Breast epithelium (tissue), 4 donors: Measurements from ENCODE around the gene TBX6. TPM values are rescaled to one million over a fixed set of nuclear protein-coding genes. Genes with fewer than 3 reads are reported as not detected.
A peak's percentile ranks its signal among the peaks of the same experiment; 100 is the strongest.

ENCODE experiments used
- DNase-seq, 2 donors: peaks; one replicate each; pipeline ENCODE4 v3.0.0-alpha.2; 2019; ENCODE audit warnings: low spot score in 2 of 2
- H3K27ac ChIP-seq, 2 donors: fragments of 200-600 bp; sonication (generic) in 1 of 2; one replicate each; pipeline ENCODE4 v1.5.1; 2016 to 2019; ENCODE audit warnings: mild to moderate bottlenecking in 1 of 2
- H3K27me3 ChIP-seq, 2 donors: fragments of 200-600 bp; sonication (generic) in 1 of 2; one replicate each; pipeline versions ENCODE4 v1.5.1 to v1.6.0; 2017 to 2019; ENCODE audit warnings: control low read depth in 1 of 2, mild to moderate bottlenecking in 1 of 2
- H3K36me3 ChIP-seq: fragments of 200-600 bp; one replicate; pipeline ENCODE4 v1.5.1; 2019
- H3K4me1 ChIP-seq, 2 donors: fragments of 200-600 bp; sonication (generic); one replicate each; pipeline ENCODE4 v1.5.1; 2016 to 2019; ENCODE audit warnings: control low read depth in 1 of 2
- H3K4me3 ChIP-seq, 3 donors: fragments of 200-600 bp; sonication (generic); 1 replicate in 2 of 3; 2 replicates in 1 of 3; pipeline ENCODE4 v1.5.1; 2016 to 2019; ENCODE audit warnings: mild to moderate bottlenecking in 3 of 3, moderate library complexity in 2 of 3
- H3K9me3 ChIP-seq, 2 donors: fragments of 200-600 bp; sonication (generic) in 1 of 2; one replicate each; pipeline ENCODE4 v1.5.1; 2016 to 2019; ENCODE audit warnings: control low read depth in 1 of 2
- POLR2A ChIP-seq: fragments of 450-650 bp; IDR thresholded peaks from one replicate; pipeline ENCODE4 v1.6.1; 2016; ENCODE audit warnings: antibody characterized with exemption, mild to moderate bottlenecking, moderate library complexity
- POLR2AphosphoS5 ChIP-seq, 3 donors: sonication (generic); formaldehyde crosslinking; IDR thresholded peaks; one replicate each; pipeline ENCODE4 v1.6.1; 2017; ENCODE audit warnings: antibody characterized with exemption in 3 of 3
- intact Hi-C: fragments of 100-400 bp; cut with DNase I; formaldehyde crosslinking; loops from one replicate; pipeline ENCODE4 v1.15.1; 2023; ENCODE audit warnings: low total_unique reads
- total RNA-seq, 3 donors: library from RNA; depleted of rRNA; stranded (reverse); fragments of >200 nt; gene quantifications; one replicate each; pipeline ENCODE4 v1.1.0, GENCODE V29; 2016
- TF ChIP-seq, protein P1 (sequence below), 3 donors: fragments of 450-650 bp; IDR thresholded peaks; one replicate each; pipeline ENCODE4 v1.5.1; 2016 to 2017; ENCODE audit warnings: antibody characterized with exemption in 3 of 3, mild to moderate bottlenecking in 3 of 3, moderate library complexity in 3 of 3

Gene TBX6
- total RNA-seq, 3 donors from 2014 or later, result 0.73 to 0.98 (median 0.80) TPM

DNA sequence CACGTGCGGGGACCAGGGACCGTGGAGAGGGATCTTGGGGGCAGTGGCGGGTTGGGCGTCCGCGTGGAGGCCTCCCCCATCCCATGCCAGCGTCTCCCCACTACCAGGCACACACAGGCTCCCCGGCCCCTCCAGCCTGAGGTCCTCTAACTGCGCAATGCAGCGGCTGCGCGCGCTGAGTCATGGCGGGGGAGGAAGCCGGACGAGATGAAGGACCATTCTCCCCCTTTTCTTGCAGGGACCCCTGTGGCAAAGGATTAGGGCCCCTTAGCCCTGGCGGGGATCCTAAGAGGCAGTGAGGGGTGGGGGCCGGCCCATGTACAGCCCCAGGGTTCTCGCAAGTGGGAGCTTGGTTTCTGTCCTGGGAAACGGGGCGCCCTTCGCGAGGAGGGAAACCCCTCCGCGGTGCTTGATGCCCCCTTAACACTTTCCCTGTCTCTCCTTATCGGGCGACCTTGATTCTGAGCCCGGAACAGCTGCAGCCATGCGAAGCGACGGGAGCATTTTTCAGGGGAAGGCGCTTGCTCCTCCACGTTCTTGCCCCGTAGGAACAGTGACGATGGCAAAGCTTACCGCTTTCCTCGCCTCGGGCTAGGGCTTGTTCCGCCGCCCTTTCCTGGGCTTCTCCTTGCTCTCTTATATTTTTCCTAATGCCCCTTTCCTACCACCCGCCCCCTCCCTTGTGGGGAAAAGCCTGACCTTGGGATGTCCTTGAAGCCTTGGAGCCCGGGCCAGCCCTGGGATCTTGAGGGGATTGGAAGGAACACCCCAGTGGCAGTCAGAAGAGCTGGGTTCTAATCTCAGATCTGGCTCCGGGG, 25.6 kb downstream of the TBX6 start:
- TF ChIP-seq POLR2AphosphoS5 (IDR thresholded peaks at IDR 0.05), result peak in 1 of 3 donors; percentile 10
- TF ChIP-seq, protein P1, sequence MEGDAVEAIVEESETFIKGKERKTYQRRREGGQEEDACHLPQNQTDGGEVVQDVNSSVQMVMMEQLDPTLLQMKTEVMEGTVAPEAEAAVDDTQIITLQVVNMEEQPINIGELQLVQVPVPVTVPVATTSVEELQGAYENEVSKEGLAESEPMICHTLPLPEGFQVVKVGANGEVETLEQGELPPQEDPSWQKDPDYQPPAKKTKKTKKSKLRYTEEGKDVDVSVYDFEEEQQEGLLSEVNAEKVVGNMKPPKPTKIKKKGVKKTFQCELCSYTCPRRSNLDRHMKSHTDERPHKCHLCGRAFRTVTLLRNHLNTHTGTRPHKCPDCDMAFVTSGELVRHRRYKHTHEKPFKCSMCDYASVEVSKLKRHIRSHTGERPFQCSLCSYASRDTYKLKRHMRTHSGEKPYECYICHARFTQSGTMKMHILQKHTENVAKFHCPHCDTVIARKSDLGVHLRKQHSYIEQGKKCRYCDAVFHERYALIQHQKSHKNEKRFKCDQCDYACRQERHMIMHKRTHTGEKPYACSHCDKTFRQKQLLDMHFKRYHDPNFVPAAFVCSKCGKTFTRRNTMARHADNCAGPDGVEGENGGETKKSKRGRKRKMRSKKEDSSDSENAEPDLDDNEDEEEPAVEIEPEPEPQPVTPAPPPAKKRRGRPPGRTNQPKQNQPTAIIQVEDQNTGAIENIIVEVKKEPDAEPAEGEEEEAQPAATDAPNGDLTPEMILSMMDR (IDR thresholded peaks at IDR 0.05), result no peak
- no peak for DNase-seq
- intact Hi-C loops, result no loop called here
- peak overlapping the region; percentile 87 to 97 (median 95) for H3K4me3 ChIP-seq
- no peaks in the 10 kb centered on the region for H3K27me3 ChIP-seq
- peaks cover 13 to 17% of the 10 kb centered on the region in 2 donors for H3K4me1 ChIP-seq
- H3K27ac ChIP-seq, result peak overlapping the region; percentile 93 to 98
- peaks cover 13% of the 10 kb centered on the region for H3K36me3 ChIP-seq
- H3K9me3 ChIP-seq, result no peaks in the 10 kb centered on the region

GRCh38 chr16:30065102-30065942, 26.4 kb downstream of the TBX6 start, which contains the start of gene ALDOA:
Gene ALDOA, plus strand, starts transcription at chr16:30065760. Its CDS starts 1,138 bp downstream, at chr16:30066898.
- peak; percentile 97 to 98 for DNase-seq
- no peaks in the 10 kb centered on the region for H3K27me3 ChIP-seq
- intact Hi-C loops, result no loop called here
- TF ChIP-seq, protein P1 (IDR thresholded peaks at IDR 0.05), result peak in 1 of 3 donors; percentile 8
- TF ChIP-seq POLR2A (peak; percentile 98), POLR2AphosphoS5 (IDR thresholded peaks at IDR 0.05) (peak; percentile 86 to 97 (median 95))
- H3K4me1 ChIP-seq, result peaks cover 13 to 17% of the 10 kb centered on the region in 2 donors
- H3K4me3 ChIP-seq, result peak within 1 kb of the TSS; percentile 87 to 97 (median 95)
- no peaks in the 10 kb centered on the region for H3K9me3 ChIP-seq
- H3K27ac ChIP-seq, result peak within 1 kb of the TSS; percentile 93 to 98
- H3K36me3 ChIP-seq, result peaks cover 13% of the 10 kb centered on the region

DNA sequence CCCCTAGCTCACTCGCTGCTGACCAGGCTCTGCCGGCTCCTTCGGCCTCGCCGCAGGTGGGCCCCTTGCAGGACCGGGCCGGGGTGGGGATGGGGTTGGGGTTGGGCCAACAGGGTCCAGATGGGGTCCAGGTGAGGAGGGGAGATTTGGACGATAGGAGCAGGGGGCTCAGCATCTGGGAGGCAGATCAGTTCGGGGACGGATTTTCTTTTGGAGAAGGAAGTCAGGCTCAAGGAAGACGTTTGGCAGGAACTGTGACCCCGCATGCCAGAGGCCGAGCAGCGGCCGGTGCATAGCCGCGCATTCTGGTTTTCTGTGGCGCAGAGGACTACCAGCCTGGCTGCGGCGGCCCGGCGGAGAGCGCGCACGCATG, 27.0 kb downstream of the TBX6 start:
- intact Hi-C loops, result no loop called here
- TF ChIP-seq POLR2A, result no peak
- no peak for TF ChIP-seq POLR2AphosphoS5 (IDR thresholded peaks at IDR 0.05)
- TF ChIP-seq, protein P1 (IDR thresholded peaks at IDR 0.05), result no peak
- Histone ChIP-seq H3K4me1 (peaks cover 9 to 17% of the 10 kb centered on the region in 2 donors), H3K27ac (peak overlapping the region; percentile 93 to 98), H3K4me3 (peak overlapping the region; percentile 87 to 97 (median 95)), H3K9me3 (no peaks in the 10 kb centered on the region), H3K36me3 (peaks cover 13% of the 10 kb centered on the region), H3K27me3 (no peaks in the 10 kb centered on the region)
- DNase-seq, result peak in 1 of 2 donors; percentile 40

DNA sequence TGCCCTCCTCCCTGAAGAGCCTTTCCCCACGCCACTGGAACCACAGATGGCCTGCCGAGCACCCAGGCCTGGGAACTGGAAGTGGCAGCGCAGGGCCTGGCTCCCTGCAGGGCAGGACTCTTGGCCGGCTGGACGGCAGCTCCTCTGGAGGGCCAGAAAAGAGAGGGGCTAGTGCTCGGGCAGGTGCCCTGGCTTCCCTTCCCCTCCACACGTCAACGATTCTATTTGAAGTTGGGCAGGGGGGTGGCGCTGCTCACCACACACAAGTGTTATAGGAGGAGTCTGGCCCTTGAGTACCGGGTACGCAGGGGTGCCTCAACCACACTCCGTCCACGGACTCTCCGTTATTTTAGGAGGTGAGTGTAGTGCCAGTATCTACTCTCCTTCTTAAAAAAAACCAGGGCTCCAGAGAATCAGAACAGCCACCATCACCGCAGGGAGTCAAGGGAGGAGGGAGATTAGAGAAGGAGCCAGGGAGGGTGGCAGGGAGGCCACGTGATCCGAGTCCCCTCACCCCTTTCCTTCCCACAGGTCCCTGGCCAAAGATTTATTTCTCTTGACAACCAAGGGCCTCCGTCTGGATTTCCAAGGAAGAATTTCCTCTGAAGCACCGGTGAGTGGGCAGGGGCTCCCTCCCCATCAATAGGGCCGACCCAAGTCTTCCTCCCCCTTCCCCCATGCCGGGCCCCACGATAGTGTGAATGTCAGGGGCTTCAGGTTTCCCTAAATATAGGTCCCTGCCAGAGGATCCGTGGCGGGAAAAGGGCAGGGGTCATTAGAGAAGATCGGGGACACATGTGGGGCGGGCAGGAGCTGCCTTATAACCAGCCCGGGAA, 27.6 kb downstream of the TBX6 start:
- DNase-seq, result peak; percentile 69 to 74
- Histone ChIP-seq H3K27ac (peak overlapping the region; percentile 93 to 98), H3K36me3 (peaks cover 8% of the 10 kb centered on the region), H3K4me1 (peaks cover 9 to 17% of the 10 kb centered on the region in 2 donors), H3K27me3 (no peaks in the 10 kb centered on the region), H3K9me3 (no peaks in the 10 kb centered on the region), H3K4me3 (peak overlapping the region; percentile 87 to 97 (median 95))
- intact Hi-C loops, result no loop called here
- TF ChIP-seq, protein P1 (IDR thresholded peaks at IDR 0.05), result no peak
- peak in 1 of 3 donors; percentile 54 for TF ChIP-seq POLR2AphosphoS5 (IDR thresholded peaks at IDR 0.05)
- TF ChIP-seq POLR2A, result peak; percentile 15
